ENCODE data around the gene SIRT6. TPM values are rescaled to one million over a fixed set of nuclear protein-coding genes. Genes with fewer than 3 reads are reported as not detected.

The SIRT6 gene
- total and polyA plus RNA-seq, 10 of the 15 experiments (the other 5 are each of a cell fraction or from before 2014, with no cell fraction given), result 1.3 to 49.6 (median 24.2) TPM

DNA sequence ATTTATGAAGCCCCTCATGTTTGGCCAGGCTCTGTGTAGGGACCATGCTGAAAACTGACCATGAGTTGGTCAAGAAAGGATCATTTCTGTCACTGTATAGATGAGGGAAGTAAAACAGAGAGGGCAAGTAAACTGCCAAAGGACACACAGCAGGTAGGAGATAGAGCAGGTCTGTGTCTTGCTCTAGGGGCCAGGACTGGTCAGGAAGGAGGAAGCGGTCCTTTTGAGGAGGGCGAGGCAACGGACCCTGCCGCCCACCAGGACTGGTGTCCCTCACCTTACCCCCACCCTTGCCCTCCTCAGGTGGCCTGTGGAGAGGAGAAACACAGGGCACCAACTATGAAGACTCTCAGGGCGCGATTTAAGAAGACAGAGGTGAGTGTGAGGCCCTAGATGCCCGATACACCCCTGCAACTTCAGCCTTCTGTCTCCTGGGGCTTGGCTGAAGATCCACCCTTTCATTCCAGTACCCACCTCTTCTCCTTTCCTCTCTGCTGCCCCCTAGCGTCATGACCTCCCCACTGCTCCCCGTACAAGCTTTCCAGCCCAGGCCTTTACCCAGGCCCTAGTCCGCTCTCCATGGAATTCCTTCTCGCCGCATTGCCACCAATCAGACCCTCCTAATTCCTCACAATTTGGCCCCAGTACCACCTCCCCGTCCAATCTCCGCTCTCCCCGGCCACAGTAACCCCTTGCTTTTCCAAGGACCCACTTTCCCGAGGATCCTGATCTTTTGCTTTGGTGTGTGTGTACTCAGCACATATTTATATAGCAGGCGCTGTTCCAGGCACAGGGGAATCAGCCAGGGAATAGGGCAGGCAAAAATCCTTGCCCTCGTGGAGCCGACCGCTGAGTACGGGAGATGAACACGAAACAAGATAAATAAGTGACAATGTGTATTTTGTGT lies 4.0 kb upstream of the SIRT6 start:
- SMC1A ChIA-PET (ENCODE audit: uncharacterized antibody, unreplicated experiment), result interaction anchor here (1.1 to 1.5 kb wide), 3 partner anchors 67 to 201 kb away, joined by 3 to 7 read pairs (median 3); partner anchors contain the start of gene EEF2
- H3K9me3 ChIP-seq (replicated peaks; ENCODE audit: control insufficient read depth, insufficient read depth, low read length), result no peaks in the 10 kb centered on the region
- intact Hi-C loops (cut with micrococcal nuclease; ENCODE audit: unreplicated experiment), result loop anchor here (2.0 to 10.0 kb wide), 2 partner anchors 122 to 200 kb away; partner anchors contain the start of gene ZBTB7A
- H3K79me2 ChIP-seq (ENCODE audit: control insufficient read depth, insufficient read depth, low read length), result peaks cover 9% of the 10 kb centered on the region
- H4K20me1 ChIP-seq (ENCODE audit: control insufficient read depth, insufficient read depth), result 0 out of 2 replicates have a peak, but pooled peaks cover 2% of the 10 kb centered on the region
- no peak overlapping the region for H3K4me3 ChIP-seq
- H3K9ac ChIP-seq (ENCODE audit: control insufficient read depth, insufficient read depth, low read length), result no peak overlapping the region
- FAIRE-seq (peak; percentile 77), DNase-seq (ENCODE audit: low read depth, low spot score) (no peak), ATAC-seq (peak; percentile 78)
- H3K4me1 ChIP-seq (ENCODE audit: control insufficient read depth, insufficient read depth, low read length), result peaks cover 4% of the 10 kb centered on the region; the same call in 1 of the 2 replicates
- POLR2A ChIA-PET, result interaction anchor here (1.5 kb wide), 1 partner anchor 46 kb away, joined by 7 read pairs; no protein-coding TSS in a partner anchor
- no TSS peak for BruUV-seq (replicated peaks)
- WGBS (ENCODE audit: insufficient coverage, insufficient replicate concordance, low lambda C conversion rate, missing lambda C conversion rate), result 10% methylated on average over 22 of the region's 22 CpGs
- in situ Hi-C loops (cut with MboI), result no loop called here
- CTCF ChIA-PET, result interaction anchor here (0.6 to 4.7 kb wide), 9 partner anchors 15 to 645 kb away, joined by 3 to 32 read pairs (median 4); partner anchors contain the start of gene CREB3L3
- H2AFZ ChIP-seq (ENCODE audit: control insufficient read depth, low read depth, low read length), result no peak overlapping the region
- H3K36me3 ChIP-seq (ENCODE audit: control insufficient read depth in 2 of 2, insufficient read depth in 2 of 2, low read length in 1 of 2), result no peaks in the 10 kb centered on the region
- no peaks in the 10 kb centered on the region for H3K27me3 ChIP-seq (replicated peaks in 1 of 2; ENCODE audit: control insufficient read depth in 2 of 2, insufficient read depth in 2 of 2, low read length in 1 of 2)
- RAD21 ChIA-PET (ENCODE audit: unreplicated experiment), result interaction anchor here (1.0 to 1.3 kb wide), 2 partner anchors 20 to 199 kb away, joined by 3 to 4 read pairs; no protein-coding TSS in a partner anchor
- H3K4me2 ChIP-seq (ENCODE audit: control insufficient read depth, insufficient read depth), result no peak overlapping the region
- no peak overlapping the region for H3K27ac ChIP-seq (ENCODE audit: control insufficient read depth, insufficient read depth)
- TF ChIP-seq PML (IDR thresholded peaks at IDR 0.05; ENCODE audit: low read length), result no peak
- peak; percentile 55 for TF ChIP-seq YY1 (IDR thresholded peaks at IDR 0.05; ENCODE audit: low read depth, low read length)
- peak; percentile 42; the same call in 1 of the 2 replicates for TF ChIP-seq SMC3 (IDR thresholded peaks at IDR 0.05; ENCODE audit: borderline replicate concordance, low read length)
- TF ChIP-seq, protein P1, sequence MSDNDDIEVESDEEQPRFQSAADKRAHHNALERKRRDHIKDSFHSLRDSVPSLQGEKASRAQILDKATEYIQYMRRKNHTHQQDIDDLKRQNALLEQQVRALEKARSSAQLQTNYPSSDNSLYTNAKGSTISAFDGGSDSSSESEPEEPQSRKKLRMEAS (IDR thresholded peaks at IDR 0.05; ENCODE audit: low read depth, low read length), result no peak
- peak; percentile 42; the same call in 1 of the 2 replicates for TF ChIP-seq NBN (IDR thresholded peaks at IDR 0.05)
- TF ChIP-seq NRF1 (conservative IDR thresholded peaks at IDR 0.05; ENCODE audit: low read depth, low read length), result no peak
- TF ChIP-seq, protein P2, sequence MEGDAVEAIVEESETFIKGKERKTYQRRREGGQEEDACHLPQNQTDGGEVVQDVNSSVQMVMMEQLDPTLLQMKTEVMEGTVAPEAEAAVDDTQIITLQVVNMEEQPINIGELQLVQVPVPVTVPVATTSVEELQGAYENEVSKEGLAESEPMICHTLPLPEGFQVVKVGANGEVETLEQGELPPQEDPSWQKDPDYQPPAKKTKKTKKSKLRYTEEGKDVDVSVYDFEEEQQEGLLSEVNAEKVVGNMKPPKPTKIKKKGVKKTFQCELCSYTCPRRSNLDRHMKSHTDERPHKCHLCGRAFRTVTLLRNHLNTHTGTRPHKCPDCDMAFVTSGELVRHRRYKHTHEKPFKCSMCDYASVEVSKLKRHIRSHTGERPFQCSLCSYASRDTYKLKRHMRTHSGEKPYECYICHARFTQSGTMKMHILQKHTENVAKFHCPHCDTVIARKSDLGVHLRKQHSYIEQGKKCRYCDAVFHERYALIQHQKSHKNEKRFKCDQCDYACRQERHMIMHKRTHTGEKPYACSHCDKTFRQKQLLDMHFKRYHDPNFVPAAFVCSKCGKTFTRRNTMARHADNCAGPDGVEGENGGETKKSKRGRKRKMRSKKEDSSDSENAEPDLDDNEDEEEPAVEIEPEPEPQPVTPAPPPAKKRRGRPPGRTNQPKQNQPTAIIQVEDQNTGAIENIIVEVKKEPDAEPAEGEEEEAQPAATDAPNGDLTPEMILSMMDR (IDR thresholded peaks at IDR 0.05 in 2 of 3, conservative IDR thresholded peaks at IDR 0.05 in 1 of 3; ENCODE audit: control insufficient read depth in 2 of 3, extremely low read depth in 1 of 3, insufficient read depth in 1 of 3, low read depth in 3 of 3, low read length in 3 of 3), result peak; percentile 76 to 95 (median 86)
- no peak for TF ChIP-seq MEF2A (IDR thresholded peaks at IDR 0.05; ENCODE audit: insufficient read depth, low read depth, low read length)
- no peak for TF ChIP-seq JUND (IDR thresholded peaks at IDR 0.05; ENCODE audit: low read depth, low read length)
- 0 out of 2 replicates have a peak, but pooled peaks have one; percentile 26 for TF ChIP-seq LARP7 (IDR thresholded peaks at IDR 0.05)
- no peak for TF ChIP-seq STAT3 (IDR thresholded peaks at IDR 0.05; ENCODE audit: low read depth, low read length)
- peak; percentile 68 for TF ChIP-seq NFXL1 (IDR thresholded peaks at IDR 0.05; ENCODE audit: borderline replicate concordance)
- TF ChIP-seq RAD21 (IDR thresholded peaks at IDR 0.05; ENCODE audit: insufficient read depth, low read depth, low read length), result peak; percentile 68
- TF ChIP-seq RUNX3 (IDR thresholded peaks at IDR 0.05; ENCODE audit: low read length), result no peak
- no peak for TF ChIP-seq MYC (IDR thresholded peaks at IDR 0.05; ENCODE audit: insufficient read depth, insufficient read length, insufficient replicate concordance, low read length, severe bottlenecking)
- peak; percentile 44; the same call in 1 of the 2 replicates for TF ChIP-seq HDGF (IDR thresholded peaks at IDR 0.05)
- peak; percentile 29; the same call in 1 of the 2 replicates for TF ChIP-seq IKZF1 (conservative IDR thresholded peaks at IDR 0.05)
- peak; percentile 59; the same call in 1 of the 2 replicates for TF ChIP-seq ZNF217 (IDR thresholded peaks at IDR 0.05)
- peak; percentile 82 for TF ChIP-seq SMARCA5 (IDR thresholded peaks at IDR 0.05)
- no peak for TF ChIP-seq SUZ12 (IDR thresholded peaks at IDR 0.05; ENCODE audit: unreplicated experiment)
- no peak for TF ChIP-seq RAD51 (IDR thresholded peaks at IDR 0.05)
- TF ChIP-seq MXI1 (IDR thresholded peaks at IDR 0.05; ENCODE audit: low read depth, low read length), result no peak
- TF ChIP-seq FOXM1 (IDR thresholded peaks at IDR 0.05; ENCODE audit: low read depth, low read length), result no peak
- TF ChIP-seq SP1 (IDR thresholded peaks at IDR 0.05; ENCODE audit: low read depth, low read length), result peak; percentile 13
